Naive thymus-derived CD4-positive, alpha-beta T cell (primary cell): ENCODE measurements around the gene NUAK1. TPM values are rescaled to one million over a fixed set of nuclear protein-coding genes. Genes with fewer than 3 reads are reported as not detected.

Source experiments
- ATAC-seq: fragments of 150-1000 bp; cut with Tn5 transposase; 2 replicates; pipeline ENCODE4 v1.10.0; 2021; ENCODE audit warnings: mild to moderate bottlenecking, moderate library complexity
- CTCF ChIA-PET: fragments of 350-600 bp; sonication (Branson Sonifier 250); formaldehyde crosslinking; loops from one replicate; lab custom pipeline; 2021; ENCODE audit warnings: antibody characterized with exemption; lab: Charles Lee
- POLR2A ChIA-PET: fragments of 350-600 bp; sonication (Branson Sonifier 250); formaldehyde crosslinking; loops from one replicate; lab custom pipeline; 2021; ENCODE audit warnings: antibody characterized with exemption, inconsistent platforms; lab: Charles Lee
- DNase-seq, 9 donors: peaks; one replicate each; pipeline versions ENCODE4 v3.0.0 to v3.0.0-alpha.2; 2020 to 2022; ENCODE audit warnings: mixed read lengths in 1 of 9
- H3K27ac ChIP-seq: one replicate; pipeline ENCODE4 v1.7.0; 2013; ENCODE audit warnings: mild to moderate bottlenecking, low read depth, low read length, moderate library complexity
- H3K27me3 ChIP-seq, 2 donors: one replicate each; pipeline ENCODE4 v1.7.0; 2013; ENCODE audit warnings: low read length in 2 of 2, mild to moderate bottlenecking in 2 of 2, moderate library complexity in 2 of 2; ENCODE audit not compliant: control insufficient read depth in 2 of 2, insufficient read depth in 2 of 2
- H3K36me3 ChIP-seq, 3 experiments: 1 replicate in 2 of 3; 2 replicates in 1 of 3; pipeline ENCODE4 v1.7.0; 2013; ENCODE audit warnings: low read length in 3 of 3, mild to moderate bottlenecking in 3 of 3, moderate library complexity in 1 of 3; ENCODE audit not compliant: insufficient read depth in 3 of 3, control insufficient read depth in 2 of 3
- H3K4me1 ChIP-seq, 2 donors: one replicate each; pipeline ENCODE4 v1.7.0; 2013; ENCODE audit warnings: low read length in 2 of 2, mild to moderate bottlenecking in 2 of 2, moderate library complexity in 1 of 2; ENCODE audit not compliant: control insufficient read depth in 2 of 2, insufficient read depth in 2 of 2
- H3K4me3 ChIP-seq: 2 replicates; pipeline ENCODE4 v1.7.0; 2013; ENCODE audit warnings: mild to moderate bottlenecking, low read length
- H3K9me3 ChIP-seq, 3 experiments: 1 replicate in 2 of 3; 2 replicates in 1 of 3; pipeline ENCODE4 v1.7.0; 2013; ENCODE audit warnings: low read length in 3 of 3; ENCODE audit not compliant: control insufficient read depth in 2 of 3
- H3K27ac Mint-ChIP-seq, 9 donors: one replicate each; pipeline ENCODE4 v1.8.0; 2020 to 2022; ENCODE audit warnings: mixed read lengths in 9 of 9, mild to moderate bottlenecking in 8 of 9, moderate library complexity in 5 of 9, inconsistent platforms in 2 of 9
- H3K27me3 Mint-ChIP-seq, 5 donors: one replicate each; pipeline ENCODE4 v1.8.0; 2021 to 2022; ENCODE audit warnings: mixed read lengths in 5 of 5, mild to moderate bottlenecking in 1 of 5
- H3K36me3 Mint-ChIP-seq, 5 donors: one replicate each; pipeline ENCODE4 v1.8.0; 2020 to 2022; ENCODE audit warnings: mixed read lengths in 5 of 5, mild to moderate bottlenecking in 3 of 5, inconsistent platforms in 1 of 5
- H3K4me1 Mint-ChIP-seq, 7 donors: one replicate each; pipeline ENCODE4 v1.8.0; 2020 to 2022; ENCODE audit warnings: mixed read lengths in 7 of 7, mild to moderate bottlenecking in 3 of 7, inconsistent platforms in 1 of 7
- H3K4me3 Mint-ChIP-seq, 10 donors: one replicate each; pipeline ENCODE4 v1.8.0; 2020 to 2022; ENCODE audit warnings: mild to moderate bottlenecking in 10 of 10, mixed read lengths in 10 of 10, moderate library complexity in 6 of 10, inconsistent platforms in 2 of 10
- H3K9me3 Mint-ChIP-seq, 11 donors: one replicate each; pipeline ENCODE4 v1.8.0; 2020 to 2022; ENCODE audit warnings: mixed read lengths in 11 of 11, mild to moderate bottlenecking in 4 of 11, inconsistent platforms in 1 of 11, moderate library complexity in 1 of 11
- intact Hi-C, 2 donors: fragments of 100-400 bp; cut with micrococcal nuclease; formaldehyde crosslinking; loops; one replicate each; pipeline ENCODE4 v1.15.1; 2023
- polyA plus RNA-seq, 2 donors: library from polyadenylated mRNA; unstranded; fragments of 300-500 nt; fragmentation: Illumina TruSeq; gene quantifications; one replicate each; pipeline ENCODE4 v1.2.3, GENCODE V29; 2021
- total RNA-seq, 6 experiments: library from RNA in 5 of 6; stranded (reverse) in 5 of 6; gene quantifications; 1 replicate in 5 of 6; 2 replicates in 1 of 6; pipeline ENCODE4 v1.2.3 and lab custom pipeline; 2021 to 2026

NUAK1 gene
- total and polyA plus RNA-seq, 7 experiments from 2014 or later: 0.02 to 0.51 (median 0.08) TPM; not detected in 4

- Histone ChIP-seq H3K9me3 (no peaks in the 10 kb centered on the region), H3K36me3 (no peaks in the 10 kb centered on the region), H3K27me3 (no peaks in the 10 kb centered on the region), H3K4me1 (no peaks in the 10 kb centered on the region), H3K4me3 (no peak overlapping the region), H3K27ac (no peak overlapping the region)
- Mint-ChIP-seq H3K4me1 (peaks cover 0 to 6% (median 0%) of the 10 kb centered on the region in 7 donors), H3K27ac (no peak overlapping the region), H3K36me3 (no peaks in the 10 kb centered on the region), H3K27me3 (peaks cover 12 to 36% (median 23%) of the 10 kb centered on the region in 5 donors), H3K4me3 (no peak overlapping the region), H3K9me3 (peaks cover 0 to 2% (median 0%) of the 10 kb centered on the region in 11 donors)
- DNase-seq (no peak), ATAC-seq (no peak)
- ChIA-PET POLR2A (no interaction called here), CTCF (no interaction called here)
- intact Hi-C loops: no loop called here
Observed at GRCh38 chr12:106113446-106113823, 25.3 kb downstream of the NUAK1 start.

- Mint-ChIP-seq H3K9me3 (peaks cover 0 to 2% (median 0%) of the 10 kb centered on the region in 11 donors), H3K4me1 (peaks cover 0 to 6% (median 0%) of the 10 kb centered on the region in 7 donors), H3K27ac (no peak overlapping the region), H3K36me3 (no peaks in the 10 kb centered on the region), H3K4me3 (no peak overlapping the region), H3K27me3 (peaks cover 12 to 37% (median 22%) of the 10 kb centered on the region in 5 donors)
- H3K4me1 ChIP-seq: no peaks in the 10 kb centered on the region
- POLR2A ChIA-PET: no interaction called here
- H3K27ac ChIP-seq: no peak overlapping the region
- no peaks in the 10 kb centered on the region for H3K36me3 ChIP-seq
- CTCF ChIA-PET: no interaction called here
- intact Hi-C loops: no loop called here
- ATAC-seq (no peak), DNase-seq (peak in 1 of 9 donors; percentile 26)
- H3K4me3 ChIP-seq: no peak overlapping the region
- H3K27me3 ChIP-seq: no peaks in the 10 kb centered on the region
- H3K9me3 ChIP-seq: no peaks in the 10 kb centered on the region
Observed at GRCh38 chr12:106113042-106113441, 25.7 kb downstream of the NUAK1 start.

GRCh38 chr12:106112145-106112821 lies 26.5 kb downstream of the NUAK1 start:
- Mint-ChIP-seq H3K4me3 (no peak overlapping the region), H3K4me1 (peaks cover 0 to 6% (median 0%) of the 10 kb centered on the region in 7 donors), H3K36me3 (no peaks in the 10 kb centered on the region), H3K27ac (no peak overlapping the region), H3K9me3 (peaks cover 0 to 2% (median 0%) of the 10 kb centered on the region in 11 donors), H3K27me3 (peaks cover 20 to 38% (median 25%) of the 10 kb centered on the region in 5 donors)
- Histone ChIP-seq H3K27ac (no peak overlapping the region), H3K4me3 (no peak overlapping the region), H3K4me1 (no peaks in the 10 kb centered on the region), H3K9me3 (no peaks in the 10 kb centered on the region), H3K36me3 (no peaks in the 10 kb centered on the region), H3K27me3 (no peaks in the 10 kb centered on the region)
- intact Hi-C loops: no loop called here
- CTCF ChIA-PET: no interaction called here
- DNase-seq: no peak
- POLR2A ChIA-PET: no interaction called here
- no peak for ATAC-seq

- no peaks in the 10 kb centered on the region for H3K36me3 Mint-ChIP-seq
- no peak overlapping the region for H3K27ac Mint-ChIP-seq
- intact Hi-C loops: no loop called here
- no peak overlapping the region for H3K4me3 ChIP-seq
- no peaks in the 10 kb centered on the region for H3K27me3 ChIP-seq
- ChIA-PET CTCF (no interaction called here), POLR2A (no interaction called here)
- no peak overlapping the region for H3K4me3 Mint-ChIP-seq
- ATAC-seq (no peak), DNase-seq (no peak)
- H3K36me3 ChIP-seq: no peaks in the 10 kb centered on the region
- no peaks in the 10 kb centered on the region for H3K9me3 ChIP-seq
- peaks cover 0 to 1% (median 0%) of the 10 kb centered on the region in 11 donors for H3K9me3 Mint-ChIP-seq
- H3K4me1 ChIP-seq: no peaks in the 10 kb centered on the region
- no peak overlapping the region for H3K27ac ChIP-seq
- peaks cover 20 to 35% (median 26%) of the 10 kb centered on the region in 5 donors for H3K27me3 Mint-ChIP-seq
- peaks cover 0 to 6% (median 0%) of the 10 kb centered on the region in 7 donors for H3K4me1 Mint-ChIP-seq
Observed at GRCh38 chr12:106110626-106111300, 28.0 kb downstream of the NUAK1 start.

GRCh38 chr12:106109168-106109910 lies 29.4 kb downstream of the NUAK1 start:
- POLR2A ChIA-PET: no interaction called here
- Mint-ChIP-seq H3K27ac (no peak overlapping the region), H3K36me3 (no peaks in the 10 kb centered on the region), H3K9me3 (peaks cover 0 to 1% (median 0%) of the 10 kb centered on the region in 11 donors), H3K4me3 (no peak overlapping the region), H3K27me3 (peaks cover 21 to 42% (median 26%) of the 10 kb centered on the region in 5 donors), H3K4me1 (peaks cover 0 to 6% (median 0%) of the 10 kb centered on the region in 7 donors)
- intact Hi-C loops: no loop called here
- no peaks in the 10 kb centered on the region for H3K36me3 ChIP-seq
- H3K9me3 ChIP-seq: no peaks in the 10 kb centered on the region
- H3K27ac ChIP-seq: no peak overlapping the region
- no peak overlapping the region for H3K4me3 ChIP-seq
- CTCF ChIA-PET: no interaction called here
- H3K4me1 ChIP-seq: no peaks in the 10 kb centered on the region
- H3K27me3 ChIP-seq: no peaks in the 10 kb centered on the region
- no peak for DNase-seq
- ATAC-seq: no peak

GRCh38 chr12:106108185-106108835 lies 30.4 kb downstream of the NUAK1 start:
- peaks cover 0 to 1% (median 0%) of the 10 kb centered on the region in 11 donors for H3K9me3 Mint-ChIP-seq
- POLR2A ChIA-PET: no interaction called here
- intact Hi-C loops: no loop called here
- Histone ChIP-seq H3K4me1 (no peaks in the 10 kb centered on the region), H3K27me3 (no peaks in the 10 kb centered on the region), H3K27ac (no peak overlapping the region), H3K9me3 (no peaks in the 10 kb centered on the region), H3K36me3 (no peaks in the 10 kb centered on the region), H3K4me3 (no peak overlapping the region)
- peak overlapping the region in 1 of 9 donors; percentile 27 for H3K27ac Mint-ChIP-seq
- peaks cover 22 to 42% (median 29%) of the 10 kb centered on the region in 5 donors for H3K27me3 Mint-ChIP-seq
- ATAC-seq (no peak), DNase-seq (no peak)
- CTCF ChIA-PET: interaction anchor here (0.7 kb wide), 1 partner anchor 11 kb away, joined by 3 read pairs; no protein-coding TSS in a partner anchor
- no peak overlapping the region for H3K4me3 Mint-ChIP-seq
- H3K4me1 Mint-ChIP-seq: peaks cover 0 to 6% (median 0%) of the 10 kb centered on the region in 7 donors
- H3K36me3 Mint-ChIP-seq: no peaks in the 10 kb centered on the region
